Endothelial cell of umbilical vein (primary cell): ENCODE data around the gene TGFA. TPM values are rescaled to one million over a fixed set of nuclear protein-coding genes. Genes with fewer than 3 reads are reported as not detected.

Experiments used
- BruUV-seq: library from RNA; stranded (reverse); fragments of 400-500 nt; replicated peaks from 2 replicates; lab custom pipeline; 2021; lab: Mats Ljungman, UMichigan
- CTCF ChIA-PET: fragments of 300-600, 350-600 bp; sonication (Branson Sonifier 250); formaldehyde crosslinking; loops from one replicate; lab custom pipeline; 2021; ENCODE audit warnings: antibody characterized with exemption, inconsistent platforms; lab: Charles Lee
- POLR2A ChIA-PET: fragments of 300-600, 350-600 bp; sonication (Branson Sonifier 250); formaldehyde crosslinking; loops from one replicate; lab custom pipeline; 2021; ENCODE audit warnings: antibody characterized with exemption, inconsistent platforms; lab: Charles Lee
- DNase-seq: peaks from one replicate; pipeline ENCODE4 v3.0.0-alpha.2; 2011; ENCODE audit warnings: low read depth, low spot score
- FAIRE-seq: peaks from 2 replicates; lab custom pipeline; 2011; peaks lifted over from hg19 to GRCh38; lab: Jason Lieb, UNC
- H2AFZ ChIP-seq: 2 replicates; pipeline ENCODE4 v1.6.0; 2012; ENCODE audit warnings: low read depth, low read length, control low read depth, inconsistent platforms
- H3K27ac ChIP-seq: 2 replicates; pipeline ENCODE4 v1.5.1; 2011; ENCODE audit warnings: low read depth, mild to moderate bottlenecking, control low read depth, low read length, moderate library complexity; ENCODE audit not compliant: insufficient read depth
- H3K27me3 ChIP-seq, 2 experiments: 2 replicates each; pipeline versions ENCODE4 v1.6.0 to v1.6.1; 2011; ENCODE audit warnings: low read length in 2 of 2, mixed read lengths in 1 of 2; ENCODE audit not compliant: control insufficient read depth in 2 of 2, insufficient read depth in 2 of 2
- H3K36me3 ChIP-seq, 2 experiments: 2 replicates in 1 of 2; 3 replicates in 1 of 2; pipeline ENCODE4 v1.5.1; 2011; ENCODE audit warnings: low read length in 2 of 2, mild to moderate bottlenecking in 1 of 2, moderate library complexity in 1 of 2; ENCODE audit not compliant: control insufficient read depth in 2 of 2, insufficient read depth in 2 of 2; ENCODE audit errors: extremely low read depth in 1 of 2
- H3K4me1 ChIP-seq: 3 replicates; pipeline ENCODE4 v1.5.1; 2011; ENCODE audit warnings: mild to moderate bottlenecking, low read length; ENCODE audit not compliant: control insufficient read depth, insufficient read depth; ENCODE audit errors: extremely low read depth
- H3K4me2 ChIP-seq: 2 replicates; pipeline ENCODE4 v1.6.1; 2011; ENCODE audit warnings: low read length, control low read depth, mixed read lengths; ENCODE audit not compliant: insufficient read depth
- H3K4me3 ChIP-seq, 3 experiments: fragments of 200-600 bp in 1 of 3; sonication (generic), shearing (Covaris generic) in 1 of 3; replicated peaks in 1 of 3; 2 replicates each; pipeline ENCODE4 v1.5.1; 2011 to 2016; ENCODE audit warnings: control low read depth in 3 of 3, low read length in 3 of 3, mild to moderate bottlenecking in 2 of 3, inconsistent platforms in 1 of 3, low read depth in 1 of 3, moderate library complexity in 1 of 3; ENCODE audit not compliant: insufficient read depth in 1 of 3
- H3K79me2 ChIP-seq: 2 replicates; pipeline ENCODE4 v1.6.0; 2012; ENCODE audit warnings: low read length, inconsistent platforms; ENCODE audit not compliant: control insufficient read depth, insufficient read depth
- H3K9ac ChIP-seq: replicated peaks from 2 replicates; pipeline ENCODE3; 2011; ENCODE audit warnings: low read length, control low read depth; ENCODE audit not compliant: insufficient read depth; ENCODE audit errors: extremely low read depth
- H3K9me1 ChIP-seq: replicated peaks from 3 replicates; pipeline ENCODE4 v1.6.0; 2011; ENCODE audit warnings: mild to moderate bottlenecking, low read length; ENCODE audit not compliant: control insufficient read depth, insufficient read depth; ENCODE audit errors: extremely low read depth
- H3K9me3 ChIP-seq: replicated peaks from 2 replicates; pipeline ENCODE4 v1.5.1; 2012; ENCODE audit warnings: low read length, inconsistent platforms; ENCODE audit not compliant: control insufficient read depth, insufficient read depth
- H4K20me1 ChIP-seq: replicated peaks from 2 replicates; pipeline ENCODE3; 2011; ENCODE audit warnings: mild to moderate bottlenecking, low read length; ENCODE audit not compliant: control insufficient read depth, insufficient read depth; ENCODE audit errors: extremely low read depth
- EZH2 ChIP-seq: IDR thresholded peaks from 2 replicates; pipeline ENCODE4 v1.6.1; 2012; ENCODE audit warnings: borderline replicate concordance, low read depth, mild to moderate bottlenecking, moderate library complexity, low read length, inconsistent platforms; ENCODE audit not compliant: severe bottlenecking
- FOS ChIP-seq: IDR thresholded peaks from 2 replicates; pipeline ENCODE4 v1.6.1; 2011; ENCODE audit warnings: mild to moderate bottlenecking, low read length, moderate library complexity, borderline replicate concordance; ENCODE audit not compliant: insufficient read depth
- GATA2 ChIP-seq: IDR thresholded peaks from 2 replicates; pipeline ENCODE4 v1.7.0; 2011; ENCODE audit warnings: low read depth, mild to moderate bottlenecking, moderate library complexity, mixed read lengths, low read length; ENCODE audit not compliant: insufficient read length, insufficient read depth
- JUN ChIP-seq: IDR thresholded peaks from 2 replicates; pipeline ENCODE4 v1.6.1; 2011; ENCODE audit warnings: borderline replicate concordance, low read depth; ENCODE audit not compliant: insufficient read length, insufficient read depth
- MYC ChIP-seq: IDR thresholded peaks from one replicate; pipeline ENCODE4 v1.6.1; 2011; ENCODE audit warnings: mild to moderate bottlenecking, low read depth, low read length
- POLR2A ChIP-seq: IDR thresholded peaks from 2 replicates; pipeline ENCODE4 v1.6.1; 2012; ENCODE audit warnings: low read depth, mild to moderate bottlenecking, control low read depth, low read length
- POLR2AphosphoS5 ChIP-seq: IDR thresholded peaks from 2 replicates; pipeline ENCODE4 v1.6.1; 2012; ENCODE audit warnings: low read depth, mild to moderate bottlenecking, control low read depth, low read length, moderate library complexity; ENCODE audit not compliant: insufficient read depth
- dilution Hi-C: fragments of 300-500 bp; cut with MboI; formaldehyde crosslinking; loops from one replicate; pipeline ENCODE4 v1.15.0; 2019; ENCODE audit warnings: low sequenced_read_pairs; ENCODE audit not compliant: extremely low pct_ligation_motif_present
- intact Hi-C: fragments of 100-400 bp; cut with micrococcal nuclease; formaldehyde crosslinking; loops from one replicate; pipeline ENCODE4 v1.10.0; 2022
- polyA plus RNA-seq, 4 experiments: library from polyadenylated mRNA; depleted of rRNA in 3 of 4; stranded (reverse) in 3 of 4; unstranded in 1 of 4; fragments of >200 nt; gene quantifications; 2 replicates each; pipeline versions ENCODE4 v1.2.1 to v1.2.3, GENCODE V29; 2011 to 2012; ENCODE audit warnings: missing spikeins in 1 of 4
- total RNA-seq: library from RNA; stranded (reverse); gene quantifications from 2 replicates; pipeline ENCODE4 v1.2.3, GENCODE V29; 2021
- TF ChIP-seq, protein P1 (sequence below): IDR thresholded peaks from 2 replicates; pipeline ENCODE4 v1.6.1; 2011; ENCODE audit not compliant: insufficient read depth, insufficient read length
- TF ChIP-seq, protein P2 (sequence below), 2 donors: IDR thresholded peaks; 1 replicate in 1 of 2; 2 replicates in 1 of 2; pipeline ENCODE4 v1.5.1; 2011; ENCODE audit warnings: low read length in 2 of 2, mild to moderate bottlenecking in 2 of 2, moderate library complexity in 2 of 2, control low read depth in 1 of 2, inconsistent platforms in 1 of 2, low read depth in 1 of 2; ENCODE audit not compliant: insufficient read depth in 1 of 2; ENCODE audit errors: extremely low read depth in 1 of 2

Gene TGFA
- total and polyA plus RNA-seq, 2 donors (not counting 3 experiments of a cell fraction or from before 2014, with no cell fraction given): 0.22 to 0.32 TPM

GRCh38 chr2:70560442-70560841, 6.8 kb upstream of the TGFA start:
- Histone ChIP-seq H3K9ac (no peak overlapping the region), H3K27ac (no peak overlapping the region), H4K20me1 (no peaks in the 10 kb centered on the region), H3K4me1 (no peaks in the 10 kb centered on the region), H3K9me3 (no peaks in the 10 kb centered on the region), H3K27me3 (peaks cover 6 to 15% of the 10 kb centered on the region in 2 experiments), H2AFZ (no peak overlapping the region), H3K9me1 (no peaks in the 10 kb centered on the region), H3K4me3 (no peak overlapping the region), H3K4me2 (no peak overlapping the region), H3K79me2 (no peaks in the 10 kb centered on the region), H3K36me3 (no peaks in the 10 kb centered on the region)
- CTCF ChIA-PET: interaction anchor here (1.2 kb wide), 1 partner anchor 57 kb away, joined by 4 read pairs; no protein-coding TSS in a partner anchor
- no TSS peak for BruUV-seq
- intact Hi-C loops: no loop called here
- FAIRE-seq: no peak
- POLR2A ChIA-PET: no interaction called here
- dilution Hi-C loops: no loop called here
- TF ChIP-seq POLR2AphosphoS5 (no peak), JUN (no peak), EZH2 (no peak), FOS (no peak), GATA2 (no peak), MYC (no peak), POLR2A (no peak)
- TF ChIP-seq, protein P1, sequence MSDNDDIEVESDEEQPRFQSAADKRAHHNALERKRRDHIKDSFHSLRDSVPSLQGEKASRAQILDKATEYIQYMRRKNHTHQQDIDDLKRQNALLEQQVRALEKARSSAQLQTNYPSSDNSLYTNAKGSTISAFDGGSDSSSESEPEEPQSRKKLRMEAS: no peak
- TF ChIP-seq, protein P2, sequence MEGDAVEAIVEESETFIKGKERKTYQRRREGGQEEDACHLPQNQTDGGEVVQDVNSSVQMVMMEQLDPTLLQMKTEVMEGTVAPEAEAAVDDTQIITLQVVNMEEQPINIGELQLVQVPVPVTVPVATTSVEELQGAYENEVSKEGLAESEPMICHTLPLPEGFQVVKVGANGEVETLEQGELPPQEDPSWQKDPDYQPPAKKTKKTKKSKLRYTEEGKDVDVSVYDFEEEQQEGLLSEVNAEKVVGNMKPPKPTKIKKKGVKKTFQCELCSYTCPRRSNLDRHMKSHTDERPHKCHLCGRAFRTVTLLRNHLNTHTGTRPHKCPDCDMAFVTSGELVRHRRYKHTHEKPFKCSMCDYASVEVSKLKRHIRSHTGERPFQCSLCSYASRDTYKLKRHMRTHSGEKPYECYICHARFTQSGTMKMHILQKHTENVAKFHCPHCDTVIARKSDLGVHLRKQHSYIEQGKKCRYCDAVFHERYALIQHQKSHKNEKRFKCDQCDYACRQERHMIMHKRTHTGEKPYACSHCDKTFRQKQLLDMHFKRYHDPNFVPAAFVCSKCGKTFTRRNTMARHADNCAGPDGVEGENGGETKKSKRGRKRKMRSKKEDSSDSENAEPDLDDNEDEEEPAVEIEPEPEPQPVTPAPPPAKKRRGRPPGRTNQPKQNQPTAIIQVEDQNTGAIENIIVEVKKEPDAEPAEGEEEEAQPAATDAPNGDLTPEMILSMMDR (IDR thresholded peaks at IDR 0.05; ENCODE audit: extremely low read depth in 1 of 2, insufficient read depth in 1 of 2, low read depth in 1 of 2, low read length in 2 of 2): no peak
- DNase-seq: no peak
